SH-SY5Y (cell line): ENCODE measurements around the gene MED25.
A peak's percentile ranks its signal among the peaks of the same experiment; 100 is the strongest.

Experiments
- GATA2 ChIP-seq: IDR thresholded peaks from 2 replicates; pipeline ENCODE4 v1.6.1; 2011; ENCODE audit warnings: mild to moderate bottlenecking, low read depth, low read length
- GATA3 ChIP-seq: IDR thresholded peaks from 2 replicates; pipeline ENCODE4 v1.6.1; 2011; ENCODE audit warnings: low read depth, mild to moderate bottlenecking, low read length, moderate library complexity

Gene MED25

GRCh38 chr19:49861107-49861506, 43.0 kb downstream of the MED25 start:
- TF ChIP-seq GATA2 = no peak

DNA sequence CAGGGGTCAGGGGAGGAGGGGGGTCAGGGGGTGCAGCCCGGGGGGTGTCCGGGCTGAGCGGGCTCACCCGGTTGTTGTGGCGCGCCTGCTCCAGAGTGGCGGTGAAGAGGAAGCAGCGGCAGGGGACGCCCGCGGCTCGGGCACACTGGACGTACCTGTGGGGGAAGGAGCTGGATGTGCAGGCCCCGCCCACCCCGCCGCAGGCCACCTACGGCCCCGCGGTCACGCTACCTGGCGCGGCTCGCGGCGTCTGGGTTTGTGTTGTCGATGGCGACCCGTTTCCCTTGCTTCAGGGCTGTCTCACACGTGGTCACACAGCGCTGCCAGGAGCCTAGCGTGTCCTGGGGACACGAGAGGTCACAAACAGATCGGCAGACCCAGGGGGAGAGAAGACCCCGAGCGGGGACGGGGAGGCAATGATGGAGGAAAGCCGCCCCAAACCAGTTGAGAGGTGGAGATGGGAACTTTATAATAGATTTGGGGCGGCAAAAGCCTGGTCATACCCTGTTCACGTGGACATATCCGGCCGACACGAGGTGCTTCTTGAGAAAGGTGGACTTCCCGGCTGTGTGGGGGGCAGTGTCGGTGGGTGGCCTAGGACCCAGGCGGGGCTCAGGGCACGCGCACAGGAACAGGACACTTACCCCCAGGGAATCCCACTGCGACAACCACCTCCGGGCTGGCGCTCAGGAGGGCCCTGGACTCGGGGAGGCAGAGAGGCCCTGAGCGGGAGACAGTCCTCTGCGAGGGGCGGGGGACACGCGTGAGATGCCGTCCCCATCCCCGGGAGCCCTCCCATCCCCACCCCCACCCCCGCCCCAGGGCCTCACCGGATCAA, 43.7 kb downstream of the MED25 start:
- TF ChIP-seq GATA2 (no peak), GATA3 (no peak)

GRCh38 chr19:49862391-49863253, 44.5 kb downstream of the MED25 start:
- TF ChIP-seq GATA2 (no peak), GATA3 (no peak)

DNA sequence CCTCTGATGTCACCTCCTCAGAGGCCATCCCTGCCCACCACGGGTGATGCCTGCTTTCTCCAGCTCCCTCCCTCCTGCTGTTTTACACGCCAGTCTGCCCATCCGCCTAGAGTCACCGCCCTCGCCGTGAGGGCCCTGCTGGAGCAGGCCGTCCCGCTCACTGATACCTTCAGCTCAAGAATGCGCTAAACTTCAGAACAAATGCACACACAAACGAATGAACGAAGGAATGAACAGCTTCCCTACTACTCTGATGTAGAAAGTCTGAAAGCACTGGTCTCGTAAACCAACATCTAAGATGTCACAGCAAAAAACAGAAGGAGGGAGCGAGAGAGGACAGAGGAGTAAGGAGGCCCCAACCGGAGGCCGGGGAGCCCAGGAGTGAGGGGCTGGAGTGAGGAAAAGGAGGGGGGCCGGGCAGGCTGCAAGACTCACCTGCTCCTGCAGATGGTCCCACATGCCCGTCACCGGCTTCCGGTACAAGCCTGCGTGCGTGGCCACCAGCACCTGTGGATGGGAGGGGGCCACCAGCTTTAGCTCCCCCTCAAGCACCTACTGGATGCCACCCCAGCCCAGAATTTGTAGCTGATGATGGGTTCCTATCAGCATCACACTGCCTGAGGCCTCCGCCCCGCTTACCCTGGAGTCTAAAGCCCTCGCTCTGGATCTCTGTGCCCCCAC, 45.3 kb downstream of the MED25 start:
- TF ChIP-seq GATA3 (no peak), GATA2 (no peak)

- no peak for TF ChIP-seq GATA2
- no peak for TF ChIP-seq GATA3
These were observed 45.8 kb downstream of the MED25 start for GRCh38 chr19:49863935-49864320.

GRCh38 chr19:49864890-49865289, 46.8 kb downstream of the MED25 start:
- TF ChIP-seq GATA2 = no peak
- no peak for TF ChIP-seq GATA3

- no peak for TF ChIP-seq GATA2
- no peak for TF ChIP-seq GATA3
These were observed 49.1 kb downstream of the MED25 start, which contains the start of gene PNKP for GRCh38 chr19:49866933-49867782. Gene PNKP, minus strand, starts transcription at chr19:49867576. Its CDS starts 372 bp downstream, at chr19:49867204.

DNA sequence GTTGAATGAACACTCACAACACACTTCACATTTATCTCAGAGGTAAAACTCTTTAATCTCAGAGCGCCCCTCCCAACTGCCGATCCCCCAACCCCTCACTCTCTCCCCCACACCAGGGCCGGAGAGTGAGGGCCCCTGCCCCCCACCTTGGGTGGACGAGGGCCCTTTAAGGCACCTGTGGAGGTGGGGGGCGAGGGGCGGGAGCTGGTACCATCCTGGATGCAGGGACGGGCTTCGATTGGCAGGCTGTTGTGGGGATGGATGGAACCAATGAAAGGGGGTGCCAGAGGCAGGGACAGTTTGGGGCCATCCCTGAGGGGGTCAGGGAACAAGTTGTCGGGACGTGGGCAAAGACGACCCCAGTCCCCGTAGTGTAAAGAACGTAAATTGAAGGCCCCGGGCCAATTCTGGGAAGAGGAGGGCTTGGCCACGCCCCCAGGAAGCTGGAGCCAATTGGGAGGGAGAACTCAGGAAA, 51.0 kb downstream of the MED25 start:
- TF ChIP-seq GATA2 (no peak), GATA3 (no peak)

GRCh38 chr19:49869484-49870308, 51.6 kb downstream of the MED25 start:
- TF ChIP-seq GATA2 (peak; percentile 21; the same call in 1 of the 2 replicates), GATA3 (no peak)

DNA sequence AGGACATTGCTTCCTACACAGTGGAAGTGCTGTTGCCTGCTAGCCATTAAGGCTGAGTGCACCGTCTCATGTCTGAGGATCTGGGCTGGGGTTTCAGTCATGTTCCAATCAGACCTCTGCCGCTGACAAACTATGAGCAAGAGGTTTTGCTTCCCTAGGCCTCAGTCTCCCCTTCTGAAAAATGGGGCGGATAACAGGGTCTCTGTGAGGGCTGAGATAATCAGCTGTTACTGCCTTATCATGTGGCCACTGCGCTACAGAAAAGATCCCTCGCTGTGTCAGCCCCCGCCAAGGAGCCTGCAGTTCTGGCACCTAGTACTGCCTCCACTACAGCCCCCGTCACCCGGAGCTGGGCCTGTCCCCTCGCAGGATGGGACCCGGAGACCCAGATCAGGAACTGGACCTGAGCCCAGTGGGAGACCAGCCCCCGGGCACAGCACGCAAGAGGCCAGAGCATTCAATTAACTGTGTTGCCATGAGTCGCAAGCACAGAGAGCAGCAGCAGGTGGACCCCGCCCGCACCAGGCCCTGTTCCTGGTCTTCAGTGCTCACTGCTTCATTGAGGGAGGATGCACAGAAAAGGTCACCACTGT, 52.3 kb downstream of the MED25 start:
- no peak for TF ChIP-seq GATA3
- no peak for TF ChIP-seq GATA2

DNA sequence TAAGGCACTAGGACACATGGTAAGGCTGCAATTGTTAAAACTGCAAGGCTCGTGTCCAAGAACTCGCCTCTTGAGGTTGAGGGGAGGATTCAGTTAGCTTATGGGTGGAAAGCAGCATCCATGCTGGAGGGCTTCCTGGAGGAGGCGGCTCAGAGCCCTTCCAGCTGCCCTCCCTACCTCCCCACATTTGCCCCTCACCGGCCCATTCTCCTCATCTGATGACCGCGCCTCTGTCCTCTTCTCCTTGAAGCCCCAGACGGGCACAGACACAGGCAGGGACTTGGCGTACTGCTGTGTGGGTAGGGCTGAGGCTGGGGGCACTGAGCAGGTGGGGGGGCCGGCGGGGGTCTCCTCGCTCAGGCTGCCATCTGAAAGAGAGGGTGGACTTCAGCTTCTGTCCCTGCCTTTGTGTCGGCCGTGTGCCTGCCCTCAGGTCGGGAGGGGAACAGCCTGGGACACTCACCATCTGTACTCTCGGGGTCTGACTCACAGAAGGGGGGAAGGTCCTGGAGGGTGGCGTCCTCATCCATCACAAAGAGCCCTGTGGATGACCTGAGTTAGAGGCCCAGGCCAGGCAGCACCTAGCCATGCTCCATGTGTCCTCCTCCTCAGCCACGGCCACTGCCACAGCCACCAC, 53.4 kb downstream of the MED25 start:
- TF ChIP-seq GATA3 (no peak), GATA2 (no peak)
